Measurements from ENCODE around the gene FBXL22.

DNA sequence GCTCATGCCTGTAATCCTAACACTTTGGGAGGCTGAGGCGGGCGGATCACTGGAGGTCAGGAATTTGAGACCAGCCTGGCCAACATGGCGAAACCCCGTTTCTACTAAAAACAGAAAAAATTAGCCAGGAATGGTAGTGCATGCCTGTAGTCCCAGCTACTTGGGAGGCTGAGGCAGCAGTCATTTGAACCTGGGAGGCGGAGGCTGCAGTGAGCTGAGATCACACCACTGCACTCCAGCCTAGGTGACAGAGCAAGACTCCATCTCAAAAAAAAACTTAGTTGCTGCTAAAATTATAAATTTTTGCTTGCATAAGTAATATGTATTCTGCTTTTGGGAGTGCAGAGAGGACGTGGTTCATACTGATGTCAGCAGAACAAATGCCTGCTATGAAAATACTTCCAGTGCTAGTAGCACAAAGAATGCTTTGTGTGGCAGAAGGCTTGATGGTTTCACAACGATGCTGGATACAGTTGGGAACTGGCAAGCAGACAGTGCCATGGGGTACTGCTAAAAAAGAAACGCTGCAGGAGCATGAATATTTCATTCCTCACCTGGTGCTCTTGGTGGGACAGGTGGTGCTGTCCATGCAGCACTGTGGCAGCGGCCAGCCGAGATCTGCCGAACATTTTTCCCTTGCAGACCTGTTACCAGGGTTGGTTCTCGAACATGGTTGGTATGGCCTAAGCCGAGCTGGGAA, 31.1 kb downstream of the FBXL22 start:
- no peak for TF ChIP-seq EP300 (IDR thresholded peaks at IDR 0.05; ENCODE audit: low read depth)
- TF ChIP-seq, protein P1, sequence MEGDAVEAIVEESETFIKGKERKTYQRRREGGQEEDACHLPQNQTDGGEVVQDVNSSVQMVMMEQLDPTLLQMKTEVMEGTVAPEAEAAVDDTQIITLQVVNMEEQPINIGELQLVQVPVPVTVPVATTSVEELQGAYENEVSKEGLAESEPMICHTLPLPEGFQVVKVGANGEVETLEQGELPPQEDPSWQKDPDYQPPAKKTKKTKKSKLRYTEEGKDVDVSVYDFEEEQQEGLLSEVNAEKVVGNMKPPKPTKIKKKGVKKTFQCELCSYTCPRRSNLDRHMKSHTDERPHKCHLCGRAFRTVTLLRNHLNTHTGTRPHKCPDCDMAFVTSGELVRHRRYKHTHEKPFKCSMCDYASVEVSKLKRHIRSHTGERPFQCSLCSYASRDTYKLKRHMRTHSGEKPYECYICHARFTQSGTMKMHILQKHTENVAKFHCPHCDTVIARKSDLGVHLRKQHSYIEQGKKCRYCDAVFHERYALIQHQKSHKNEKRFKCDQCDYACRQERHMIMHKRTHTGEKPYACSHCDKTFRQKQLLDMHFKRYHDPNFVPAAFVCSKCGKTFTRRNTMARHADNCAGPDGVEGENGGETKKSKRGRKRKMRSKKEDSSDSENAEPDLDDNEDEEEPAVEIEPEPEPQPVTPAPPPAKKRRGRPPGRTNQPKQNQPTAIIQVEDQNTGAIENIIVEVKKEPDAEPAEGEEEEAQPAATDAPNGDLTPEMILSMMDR (IDR thresholded peaks at IDR 0.05), result no peak

All from transverse colon (tissue), 3 donors.